ENCODE results near the gene UBC.

The UBC gene

DNA sequence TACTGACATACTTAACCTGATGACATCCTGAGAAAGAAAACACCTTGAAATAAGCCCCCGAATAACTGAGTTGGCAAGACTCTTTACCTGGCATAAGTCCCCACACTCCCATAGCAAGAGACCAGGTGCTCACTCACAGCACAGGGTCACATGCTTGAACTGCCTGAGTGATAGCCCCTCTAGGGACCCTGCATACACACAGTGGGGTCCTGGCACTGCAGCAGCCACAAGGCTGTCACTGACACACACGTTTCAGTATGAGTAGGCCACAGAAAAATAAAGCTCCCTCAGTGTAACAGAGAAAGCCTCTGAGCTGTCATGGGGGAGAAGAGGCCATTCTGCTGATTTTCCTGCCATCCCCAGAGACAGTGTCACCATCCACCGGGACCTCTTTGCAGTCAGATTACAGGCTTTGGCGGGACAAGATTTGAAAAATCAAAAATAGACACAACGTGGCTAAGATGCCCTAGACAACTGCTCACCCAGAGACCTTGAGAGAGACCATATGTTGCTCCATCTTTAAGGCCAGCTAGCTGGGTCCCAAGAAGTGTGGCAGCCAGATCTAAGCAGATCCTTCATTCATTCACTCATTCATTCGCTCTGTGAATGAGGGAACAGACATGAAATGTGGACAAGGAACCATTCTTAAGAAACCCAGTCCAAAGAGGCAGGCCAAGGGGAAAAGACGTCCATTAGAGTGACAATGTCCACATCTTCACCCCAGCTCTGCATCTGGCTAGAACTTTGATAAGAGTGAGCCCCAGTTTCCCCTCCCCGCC, 52.4 kb downstream of the UBC start:
- Histone ChIP-seq H3K36me3 (replicated peaks) (peaks cover 2% of the 10 kb centered on the region), H3K27me3 (replicated peaks) (no peaks in the 10 kb centered on the region), H3K4me3 (ENCODE audit: low read depth, low read length) (peak overlapping the region; percentile 73), H3K27ac (no peak overlapping the region)
- in situ Hi-C loops (cut with HindIII; ENCODE audit: low pct_ligation_motif_present, low sequenced_read_pairs) = no loop called here
- TF ChIP-seq, protein P1, sequence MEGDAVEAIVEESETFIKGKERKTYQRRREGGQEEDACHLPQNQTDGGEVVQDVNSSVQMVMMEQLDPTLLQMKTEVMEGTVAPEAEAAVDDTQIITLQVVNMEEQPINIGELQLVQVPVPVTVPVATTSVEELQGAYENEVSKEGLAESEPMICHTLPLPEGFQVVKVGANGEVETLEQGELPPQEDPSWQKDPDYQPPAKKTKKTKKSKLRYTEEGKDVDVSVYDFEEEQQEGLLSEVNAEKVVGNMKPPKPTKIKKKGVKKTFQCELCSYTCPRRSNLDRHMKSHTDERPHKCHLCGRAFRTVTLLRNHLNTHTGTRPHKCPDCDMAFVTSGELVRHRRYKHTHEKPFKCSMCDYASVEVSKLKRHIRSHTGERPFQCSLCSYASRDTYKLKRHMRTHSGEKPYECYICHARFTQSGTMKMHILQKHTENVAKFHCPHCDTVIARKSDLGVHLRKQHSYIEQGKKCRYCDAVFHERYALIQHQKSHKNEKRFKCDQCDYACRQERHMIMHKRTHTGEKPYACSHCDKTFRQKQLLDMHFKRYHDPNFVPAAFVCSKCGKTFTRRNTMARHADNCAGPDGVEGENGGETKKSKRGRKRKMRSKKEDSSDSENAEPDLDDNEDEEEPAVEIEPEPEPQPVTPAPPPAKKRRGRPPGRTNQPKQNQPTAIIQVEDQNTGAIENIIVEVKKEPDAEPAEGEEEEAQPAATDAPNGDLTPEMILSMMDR (IDR thresholded peaks at IDR 0.05; ENCODE audit: low read depth, low read length, missing control alignments) = no peak
- DNase-seq = no peak

All from brain microvascular endothelial cell (primary cell).